Measurements from ENCODE around the gene FAM53B. TPM values are rescaled to one million over a fixed set of nuclear protein-coding genes. Genes with fewer than 3 reads are reported as not detected.

FAM53B gene
- total RNA-seq, 1 donor from 2014 or later, result 39.8 TPM

- Mint-ChIP-seq H3K27ac (no peak overlapping the region), H3K9me3 (ENCODE audit: low read depth) (no peaks in the 10 kb centered on the region), H3K4me1 (ENCODE audit: low read depth) (peaks cover 5% of the 10 kb centered on the region), H3K4me3 (ENCODE audit: low read depth) (no peak overlapping the region), H3K36me3 (ENCODE audit: insufficient read depth) (no peaks in the 10 kb centered on the region), H3K27me3 (no peaks in the 10 kb centered on the region)
- no peak for DNase-seq (ENCODE audit: low spot score, unreplicated experiment)
- TF ChIP-seq CTCF (IDR thresholded peaks at IDR 0.05; ENCODE audit: unreplicated experiment), result no peak
Observed at GRCh38 chr10:124600051-124600880, 143.9 kb downstream of the FAM53B start.

- no peak for DNase-seq (ENCODE audit: low spot score, unreplicated experiment)
- Mint-ChIP-seq H3K4me1 (ENCODE audit: low read depth) (peaks cover 5% of the 10 kb centered on the region), H3K27me3 (no peaks in the 10 kb centered on the region), H3K27ac (no peak overlapping the region), H3K4me3 (ENCODE audit: low read depth) (no peak overlapping the region), H3K9me3 (ENCODE audit: low read depth) (no peaks in the 10 kb centered on the region), H3K36me3 (ENCODE audit: insufficient read depth) (no peaks in the 10 kb centered on the region)
- TF ChIP-seq CTCF (IDR thresholded peaks at IDR 0.05; ENCODE audit: unreplicated experiment), result no peak
Observed at GRCh38 chr10:124599588-124600050, 144.6 kb downstream of the FAM53B start.

- TF ChIP-seq CTCF (IDR thresholded peaks at IDR 0.05; ENCODE audit: unreplicated experiment), result no peak
- no peak for DNase-seq (ENCODE audit: low spot score, unreplicated experiment)
- Mint-ChIP-seq H3K4me3 (ENCODE audit: low read depth) (no peak overlapping the region), H3K4me1 (ENCODE audit: low read depth) (peaks cover 5% of the 10 kb centered on the region), H3K27ac (peak overlapping the region; percentile 38), H3K9me3 (ENCODE audit: low read depth) (no peaks in the 10 kb centered on the region), H3K27me3 (no peaks in the 10 kb centered on the region), H3K36me3 (ENCODE audit: insufficient read depth) (no peaks in the 10 kb centered on the region)
Observed at GRCh38 chr10:124598773-124599587, 145.2 kb downstream of the FAM53B start.

GRCh38 chr10:124598196-124598595 is 146.0 kb downstream of the FAM53B start:
- Mint-ChIP-seq H3K27me3 (no peaks in the 10 kb centered on the region), H3K36me3 (ENCODE audit: insufficient read depth) (no peaks in the 10 kb centered on the region), H3K27ac (no peak overlapping the region), H3K9me3 (ENCODE audit: low read depth) (no peaks in the 10 kb centered on the region), H3K4me3 (ENCODE audit: low read depth) (no peak overlapping the region), H3K4me1 (ENCODE audit: low read depth) (peaks cover 5% of the 10 kb centered on the region)
- TF ChIP-seq CTCF (IDR thresholded peaks at IDR 0.05; ENCODE audit: unreplicated experiment), result no peak
- no peak for DNase-seq (ENCODE audit: low spot score, unreplicated experiment)

- no peak for TF ChIP-seq CTCF (IDR thresholded peaks at IDR 0.05; ENCODE audit: unreplicated experiment)
- Mint-ChIP-seq H3K9me3 (ENCODE audit: low read depth) (no peaks in the 10 kb centered on the region), H3K36me3 (ENCODE audit: insufficient read depth) (no peaks in the 10 kb centered on the region), H3K27me3 (no peaks in the 10 kb centered on the region), H3K4me1 (ENCODE audit: low read depth) (peaks cover 5% of the 10 kb centered on the region), H3K27ac (no peak overlapping the region), H3K4me3 (ENCODE audit: low read depth) (no peak overlapping the region)
- no peak for DNase-seq (ENCODE audit: low spot score, unreplicated experiment)
Observed at GRCh38 chr10:124597846-124598165, 146.4 kb downstream of the FAM53B start.

Measured in progenitor cell of endocrine pancreas (in vitro differentiated cells).